GM23338 (cell line): ENCODE measurements around the gene CXCL9. TPM values are rescaled to one million over a fixed set of nuclear protein-coding genes. Genes with fewer than 3 reads are reported as not detected.

Experiments
- ATAC-seq: fragments of 200-7000 bp; cut with Tn5 transposase; 3 replicates; pipeline ENCODE4 v1.9.1; 2020
- DNase-seq: peaks from one replicate; pipeline ENCODE4 v3.0.0-alpha.2; 2015; ENCODE audit warnings: low spot score
- H2AFZ ChIP-seq: fragments of 200-600 bp; sonication (generic); 2 replicates; pipeline ENCODE4 v1.8.0; 2016; ENCODE audit warnings: antibody characterized with exemption, mild to moderate bottlenecking, moderate library complexity
- H3F3A ChIP-seq: fragments of 200-600 bp; sonication (generic); replicated peaks from 2 replicates; pipeline ENCODE4 v1.8.0; 2017; ENCODE audit warnings: antibody characterized with exemption, mixed run types, low read depth
- H3K27ac ChIP-seq: fragments of 200-600 bp; sonication (generic); 2 replicates; pipeline ENCODE4 v1.6.1; 2016; ENCODE audit warnings: low read depth
- H3K27me3 ChIP-seq: fragments of 200-600 bp; sonication (generic); 2 replicates; pipeline ENCODE4 v1.8.0; 2016; ENCODE audit warnings: mild to moderate bottlenecking, mixed run types, moderate library complexity; ENCODE audit not compliant: insufficient read depth
- H3K36me3 ChIP-seq: fragments of 200-600 bp; sonication (generic); 2 replicates; pipeline ENCODE4 v1.8.0; 2016; ENCODE audit warnings: mild to moderate bottlenecking; ENCODE audit not compliant: insufficient read depth
- H3K4me1 ChIP-seq: fragments of 200-600 bp; sonication (generic); 2 replicates; pipeline ENCODE4 v1.8.0; 2016; ENCODE audit warnings: mild to moderate bottlenecking, moderate library complexity; ENCODE audit not compliant: insufficient read depth
- H3K4me2 ChIP-seq: fragments of 200-600 bp; sonication (generic); 2 replicates; pipeline ENCODE4 v1.7.1; 2017; ENCODE audit warnings: mixed run types
- H3K4me3 ChIP-seq: fragments of 200-600 bp; sonication (generic); 2 replicates; pipeline ENCODE4 v1.6.1; 2016; ENCODE audit warnings: mixed run types
- H3K79me2 ChIP-seq: fragments of 200-600 bp; sonication (generic); replicated peaks from 2 replicates; pipeline ENCODE4 v1.8.0; 2017; ENCODE audit warnings: mild to moderate bottlenecking; ENCODE audit not compliant: insufficient read depth
- H3K9me2 ChIP-seq: fragments of 200-600 bp; sonication (generic); 2 replicates; pipeline ENCODE4 v1.8.0; 2017; ENCODE audit not compliant: insufficient read depth
- H4K20me1 ChIP-seq: fragments of 200-600 bp; sonication (generic); replicated peaks from 2 replicates; pipeline ENCODE4 v1.8.0; 2017; ENCODE audit warnings: mild to moderate bottlenecking; ENCODE audit not compliant: insufficient read depth
- H3K27ac Mint-ChIP-seq: 2 replicates; pipeline ENCODE4 v1.8.0; 2020; ENCODE audit warnings: inconsistent platforms, mild to moderate bottlenecking, moderate library complexity, mixed read lengths
- H3K27me3 Mint-ChIP-seq: 3 replicates; pipeline ENCODE4 v1.8.0; 2022; ENCODE audit warnings: low read depth, mild to moderate bottlenecking, moderate library complexity, mixed read lengths, inconsistent platforms; ENCODE audit not compliant: insufficient read depth, poor library complexity
- H3K36me3 Mint-ChIP-seq: 3 replicates; pipeline ENCODE4 v1.8.0; 2021; ENCODE audit warnings: low read depth, mild to moderate bottlenecking, inconsistent platforms, moderate library complexity, mixed read lengths
- H3K4me1 Mint-ChIP-seq: 3 replicates; pipeline ENCODE4 v1.8.0; 2020; ENCODE audit warnings: mild to moderate bottlenecking, inconsistent platforms, mixed read lengths
- H3K4me3 Mint-ChIP-seq: 3 replicates; pipeline ENCODE4 v1.8.0; 2021; ENCODE audit warnings: moderate library complexity, mild to moderate bottlenecking, inconsistent platforms, mixed read lengths
- H3K9me3 Mint-ChIP-seq: 3 replicates; pipeline ENCODE4 v1.8.0; 2020; ENCODE audit warnings: moderate library complexity, mild to moderate bottlenecking, inconsistent platforms, mixed read lengths
- CTCF ChIP-seq, 2 experiments: fragments of 200-600 bp in 1 of 2; sonication (generic) in 1 of 2; conservative IDR thresholded peaks; 2 replicates each; pipeline versions ENCODE4 v1.5.1 to v1.6.1; 2016 to 2017; ENCODE audit warnings: antibody characterized with exemption in 2 of 2, low read depth in 2 of 2, mild to moderate bottlenecking in 2 of 2, moderate library complexity in 1 of 2
- ETS1 ChIP-seq: IDR thresholded peaks from 2 replicates; pipeline ENCODE4 v1.6.1; 2016; ENCODE audit warnings: antibody characterized with exemption
- EZH2 ChIP-seq: fragments of 200-600 bp; sonication (generic); IDR thresholded peaks from one replicate; pipeline ENCODE4 v1.8.0; 2017; ENCODE audit warnings: antibody characterized with exemption, mild to moderate bottlenecking, low read depth; ENCODE audit not compliant: unreplicated experiment
- EZH2phosphoT487 ChIP-seq: fragments of 200-600 bp; sonication (generic); IDR thresholded peaks from one replicate; pipeline ENCODE4 v1.8.1; 2018; ENCODE audit warnings: antibody characterized with exemption; ENCODE audit not compliant: unreplicated experiment
- POLR2AphosphoS5 ChIP-seq: IDR thresholded peaks from 2 replicates; pipeline ENCODE4 v1.6.1; 2016; ENCODE audit warnings: antibody characterized with exemption, low read depth
- REST ChIP-seq: IDR thresholded peaks from one replicate; pipeline ENCODE4 v1.6.1; 2018; ENCODE audit warnings: antibody characterized with exemption; ENCODE audit not compliant: unreplicated experiment
- ZNF114 ChIP-seq: fragments of 250-450 bp; sonication (Bioruptor Pico); IDR thresholded peaks from 2 replicates; pipeline ENCODE4 v1.5.0; 2020; ENCODE audit warnings: mild to moderate bottlenecking, moderate library complexity
- ZNF331 ChIP-seq: fragments of 250-450 bp; sonication (Bioruptor Pico); IDR thresholded peaks from 2 replicates; pipeline ENCODE4 v1.5.0; 2020; ENCODE audit warnings: low read depth, mild to moderate bottlenecking, moderate library complexity
- long read RNA-seq: library from polyadenylated mRNA; unstranded; transcript quantifications from one replicate; pipeline ENCODE4 v2.0.0, GENCODE V29; 2020; ENCODE audit not compliant: unreplicated experiment
- polyA plus RNA-seq: library from polyadenylated mRNA; unstranded; fragments of >200 nt; fragmentation: Nextera tagmentation; extraction: Ambion mirVana; gene quantifications from 2 replicates; pipeline ENCODE4 v1.2.1, GENCODE V29; 2016
- total RNA-seq: library from RNA; depleted of rRNA; stranded (reverse); fragments of >200 nt; shearing (Covaris generic); gene quantifications from 2 replicates; pipeline ENCODE4 v1.2.3, GENCODE V29; 2014; rRNA removed

The CXCL9 gene
- total RNA-seq (not detected in 2 replicates), polyA plus RNA-seq (not detected in 2 replicates)
- long read RNA-seq: 0 reads

- no peak for TF ChIP-seq ETS1
- TF ChIP-seq POLR2AphosphoS5: no peak
- no peak for TF ChIP-seq EZH2phosphoT487
- H3K27ac Mint-ChIP-seq: no peak within 1 kb of the TSS
- H3K27ac ChIP-seq: no peak within 1 kb of the TSS
- peaks cover 7% of the 10 kb centered on the region for H3K4me1 ChIP-seq
- H3K4me1 Mint-ChIP-seq: peaks cover 11% of the 10 kb centered on the region
- DNase-seq (no peak), ATAC-seq (no peak)
- H3K9me2 ChIP-seq: peaks cover 9% of the 10 kb centered on the region; the same call in 1 of the 2 replicates
- no peaks in the 10 kb centered on the region for H4K20me1 ChIP-seq
- H3K36me3 Mint-ChIP-seq: no peaks in the 10 kb centered on the region
- H3K27me3 ChIP-seq: no peaks in the 10 kb centered on the region
- no peak within 1 kb of the TSS for H2AFZ ChIP-seq
- H3K9me3 Mint-ChIP-seq: no peaks in the 10 kb centered on the region
- H3K27me3 Mint-ChIP-seq: peaks cover 9% of the 10 kb centered on the region
- no peaks in the 10 kb centered on the region for H3F3A ChIP-seq
- H3K4me3 ChIP-seq: no peak within 1 kb of the TSS
- no peaks in the 10 kb centered on the region for H3K79me2 ChIP-seq
- no peak within 1 kb of the TSS for H3K4me2 ChIP-seq
- H3K4me3 Mint-ChIP-seq: no peak within 1 kb of the TSS
- no peaks in the 10 kb centered on the region for H3K36me3 ChIP-seq
These were observed at the start of gene CXCL9 for GRCh38 chr4:76007089-76007862. TSS of gene CXCL9 (minus strand) at chr4:76007509. CDS start at chr4:76007449, 60 bp downstream.

- TF ChIP-seq ZNF331 (CRISPR knock-in tag) (no peak), ZNF114 (CRISPR knock-in tag) (no peak), CTCF (conservative IDR thresholded peaks at IDR 0.05; ENCODE audit: low read depth in 2 of 2) (no peak), REST (no peak), EZH2 (no peak)
- Mint-ChIP-seq H3K4me3 (no peak overlapping the region), H3K27ac (no peak overlapping the region; the same call in 1 of the 2 replicates), H3K36me3 (no peaks in the 10 kb centered on the region), H3K4me1 (peaks cover 27% of the 10 kb centered on the region), H3K9me3 (no peaks in the 10 kb centered on the region), H3K27me3 (peaks cover 6% of the 10 kb centered on the region)
- no peaks in the 10 kb centered on the region for H3F3A ChIP-seq
- H3K27ac ChIP-seq: peak overlapping the region; percentile 70; the same call in 1 of the 2 replicates
- H2AFZ ChIP-seq: peak overlapping the region; percentile 83; the same call in 1 of the 2 replicates
- DNase-seq (no peak), ATAC-seq (no peak; the same call in 2 of the 3 replicates)
- no peaks in the 10 kb centered on the region for H3K36me3 ChIP-seq
- H3K27me3 ChIP-seq: no peaks in the 10 kb centered on the region
- peak overlapping the region; percentile 62 for H3K4me2 ChIP-seq
- H3K79me2 ChIP-seq: no peaks in the 10 kb centered on the region
- no peaks in the 10 kb centered on the region for H4K20me1 ChIP-seq
- H3K4me1 ChIP-seq: peaks cover 24% of the 10 kb centered on the region
- H3K9me2 ChIP-seq: no peaks in the 10 kb centered on the region
- H3K4me3 ChIP-seq: no peak overlapping the region; the same call in 1 of the 2 replicates
These were observed 48.1 kb upstream of the CXCL9 start for GRCh38 chr4:76055421-76055820.
